ENCODE measurements around the gene LCK. TPM values are rescaled to one million over a fixed set of nuclear protein-coding genes. Genes with fewer than 3 reads are reported as not detected.
"Not testable (repeated sequence)": the region's sequence is repeated elsewhere in the genome, so short reads cannot be mapped to it uniquely, and the experiment has no call there.

Gene LCK
- polyA plus RNA-seq, 1 experiment = 0.11 TPM

GRCh38 chr1:32255072-32256071 lies 4.3 kb downstream of the LCK start:
- CTCF ChIA-PET = no interaction called here
- no peak for TF ChIP-seq CTCF (IDR thresholded peaks at IDR 0.05; ENCODE audit: insufficient read depth, low read depth, low read length)
- H3K27me3 ChIP-seq (ENCODE audit: control insufficient read depth, insufficient read depth, low read length) = no peaks in the 10 kb centered on the region
- POLR2A ChIA-PET = no interaction called here
- H3K36me3 ChIP-seq (ENCODE audit: control insufficient read depth, insufficient read depth, low read length) = no peaks in the 10 kb centered on the region
- no peak overlapping the region for H3K4me3 ChIP-seq (ENCODE audit: low read depth, low read length)
- DNase-seq (ENCODE audit: low read depth) = no peak

- H3K4me3 ChIP-seq (ENCODE audit: low read depth, low read length) = no peak overlapping the region
- POLR2A ChIA-PET = no interaction called here
- TF ChIP-seq CTCF (IDR thresholded peaks at IDR 0.05; ENCODE audit: insufficient read depth, low read depth, low read length) = no peak
Measured at GRCh38 chr1:32256473-32257226, 5.6 kb downstream of the LCK start.

DNA sequence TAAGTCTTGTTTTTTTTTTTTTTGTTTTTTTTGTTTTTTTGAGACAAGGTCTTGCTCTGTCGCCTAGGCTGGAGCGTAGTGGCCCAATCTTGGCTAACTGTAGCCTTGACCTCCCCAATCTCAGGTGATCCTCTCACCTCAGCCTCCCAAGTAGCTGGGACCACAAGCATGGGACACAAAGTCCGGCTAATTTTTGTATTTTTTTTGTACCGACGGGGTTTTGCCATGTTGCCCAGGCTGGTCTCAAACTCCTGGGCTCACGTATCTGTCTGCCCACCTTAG lies 6.1 kb downstream of the LCK start:
- Histone ChIP-seq H3K36me3 (ENCODE audit: control insufficient read depth, insufficient read depth, low read length) (no peaks in the 10 kb centered on the region), H3K4me3 (ENCODE audit: low read depth, low read length) (no peak overlapping the region), H3K27me3 (ENCODE audit: control insufficient read depth, insufficient read depth, low read length) (no peaks in the 10 kb centered on the region)
- ChIA-PET CTCF (interaction anchor here (1.3 to 4.3 kb wide), 2 partner anchors 9 to 42 kb away, joined by 4 to 25 read pairs; partner anchors contain the start of gene FAM167B), POLR2A (no interaction called here)
- no peak for DNase-seq (ENCODE audit: low read depth)
- TF ChIP-seq CTCF (IDR thresholded peaks at IDR 0.05; ENCODE audit: insufficient read depth, low read depth, low read length) = no peak

More at GRCh38 chr1:32256473-32257226, 5.6 kb downstream of the LCK start:
- Histone ChIP-seq H3K27me3 (ENCODE audit: control insufficient read depth, insufficient read depth, low read length) (no peaks in the 10 kb centered on the region), H3K36me3 (ENCODE audit: control insufficient read depth, insufficient read depth, low read length) (no peaks in the 10 kb centered on the region)
- CTCF ChIA-PET = interaction anchor here (1.3 to 4.3 kb wide), 2 partner anchors 9 to 41 kb away, joined by 4 to 25 read pairs; partner anchors contain the start of gene FAM167B
- DNase-seq (ENCODE audit: low read depth) = no peak

DNA sequence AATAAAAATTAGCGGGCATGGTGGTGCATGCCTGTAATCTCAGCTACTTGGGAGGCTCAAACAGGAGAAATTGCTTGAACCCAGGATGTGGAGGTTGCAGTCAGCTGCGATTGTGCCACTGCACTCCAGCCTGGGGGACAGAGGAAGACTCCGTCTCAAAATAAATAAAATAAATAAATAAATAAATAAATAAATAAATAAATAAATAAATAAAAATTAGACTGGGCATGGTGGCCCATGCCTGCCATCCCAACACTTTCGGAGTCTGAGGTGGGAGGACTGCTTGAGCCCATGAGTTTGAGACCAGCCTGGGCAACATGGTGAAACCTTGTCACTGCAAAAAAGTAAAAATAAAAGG lies 12.2 kb downstream of the LCK start:
- CTCF ChIA-PET = interaction anchor here (1.1 kb wide), 1 partner anchor 14 kb away, joined by 4 read pairs; no protein-coding TSS in a partner anchor
- H3K36me3 ChIP-seq (ENCODE audit: control insufficient read depth, insufficient read depth, low read length); H3K27me3 ChIP-seq (ENCODE audit: control insufficient read depth, insufficient read depth, low read length); DNase-seq (ENCODE audit: low read depth); POLR2A ChIA-PET; H3K4me3 ChIP-seq (ENCODE audit: low read depth, low read length): not testable (repeated sequence)

DNA sequence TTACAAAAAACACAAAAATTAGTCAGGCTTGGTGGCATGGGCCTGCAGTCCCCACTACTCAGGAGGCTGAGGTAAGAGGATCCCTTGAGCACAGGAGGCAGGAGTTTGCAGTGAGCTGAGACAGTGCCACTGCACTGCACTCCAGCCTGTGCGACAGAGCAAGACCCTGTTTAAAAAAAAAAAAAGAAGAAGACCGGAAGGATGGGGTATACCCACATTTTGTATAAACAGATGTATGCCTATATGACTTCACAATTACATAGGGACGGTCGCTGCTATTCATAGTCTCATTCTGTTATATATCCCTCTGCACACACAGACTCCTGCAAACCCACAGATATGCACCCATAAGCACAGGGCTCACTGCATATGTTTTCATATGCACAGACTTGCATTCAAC lies 12.7 kb downstream of the LCK start:
- TF ChIP-seq CTCF (IDR thresholded peaks at IDR 0.05; ENCODE audit: insufficient read depth, low read depth, low read length) = no peak
- ChIA-PET CTCF (interaction anchor here (1.1 kb wide), 1 partner anchor 14 kb away, joined by 4 read pairs; no protein-coding TSS in a partner anchor), POLR2A (no interaction called here)
- H3K27me3 ChIP-seq (ENCODE audit: control insufficient read depth, insufficient read depth, low read length) = no peaks in the 10 kb centered on the region
- H3K36me3 ChIP-seq (ENCODE audit: control insufficient read depth, insufficient read depth, low read length) = no peaks in the 10 kb centered on the region
- H3K4me3 ChIP-seq (ENCODE audit: low read depth, low read length) = no peak overlapping the region
- DNase-seq (ENCODE audit: low read depth) = no peak

Data from BJ (cell line).